Erythroblast (primary cell): ENCODE data around the gene RXFP4.

Source experiments
- GATA1 ChIP-seq: IDR thresholded peaks from 2 replicates; pipeline ENCODE4 v1.6.1; 2011; ENCODE audit warnings: low read depth, mild to moderate bottlenecking, control low read depth, low read length, moderate library complexity
- POLR2A ChIP-seq: IDR thresholded peaks from 2 replicates; pipeline ENCODE4 v1.6.1; 2011; ENCODE audit warnings: mild to moderate bottlenecking, low read length

GRCh38 chr1:155911156-155912055 lies 30.0 kb upstream of the RXFP4 start, which contains the start of gene RIT1:
- peak; percentile 48 for TF ChIP-seq POLR2A
- TF ChIP-seq GATA1, result no peak
